DMS 273 treated with DMSO at 0.1 percent for 48 hours (cell line): ENCODE results near the gene MMRN2.

Source experiments
- DNase-seq: peaks from one replicate; lab custom pipeline; 2025; lab: John Stamatoyannopoulos, UW

The MMRN2 gene

DNA sequence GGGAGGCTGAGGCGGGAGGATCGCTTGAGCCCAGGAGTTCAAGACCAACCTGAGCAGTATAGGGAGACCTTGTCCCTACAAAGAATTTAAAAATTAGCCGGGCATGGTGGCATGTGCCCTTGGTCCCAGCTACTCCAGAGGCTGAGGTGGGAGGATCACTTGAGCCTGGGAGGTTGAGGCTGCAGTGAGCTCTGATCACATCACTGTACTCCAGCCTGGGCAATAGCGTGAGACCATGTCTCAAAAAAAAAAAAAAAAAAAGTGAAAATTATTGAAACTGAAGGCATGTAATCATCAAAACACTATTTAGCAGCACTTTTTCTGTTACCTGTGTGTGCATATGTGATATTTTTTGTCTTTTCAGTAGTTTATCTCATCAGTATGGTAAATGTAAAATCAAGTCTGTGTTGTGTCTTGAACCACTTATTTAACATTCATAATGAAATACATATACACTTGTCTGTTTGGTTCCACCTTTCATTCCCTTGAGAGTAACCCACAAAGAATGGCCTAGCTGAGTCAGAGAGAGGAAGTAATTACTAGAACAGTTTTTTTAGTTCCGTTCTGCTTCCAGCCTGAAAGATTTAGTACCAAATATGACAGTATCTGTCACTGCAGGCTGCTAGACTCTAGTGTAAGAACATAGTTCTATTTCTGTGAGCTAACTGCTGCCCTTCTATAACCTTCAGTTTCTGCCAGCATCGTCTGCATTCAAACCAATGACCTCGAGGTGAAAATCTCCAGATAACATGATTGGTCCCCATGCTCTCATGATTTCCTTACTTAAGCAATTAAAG, 68.6 kb downstream of the MMRN2 start:
- no peak for DNase-seq
